Loucy (cell line): ENCODE results near the gene ZNF385D.
"Not testable (repeated sequence)": the region's sequence is repeated elsewhere in the genome, so short reads cannot be mapped to it uniquely, and the experiment has no call there.

Experiments
- EZH2phosphoT487 ChIP-seq: fragments of 200-600 bp; IDR thresholded peaks from 2 replicates; pipeline ENCODE4 v1.6.1; 2018; ENCODE audit warnings: antibody characterized with exemption, mild to moderate bottlenecking, moderate library complexity, borderline replicate concordance
- TF ChIP-seq, protein P1 (sequence below): fragments of 200-600 bp; sonication (generic); conservative IDR thresholded peaks from 2 replicates; pipeline ENCODE4 v1.5.1; 2014; ENCODE audit warnings: mild to moderate bottlenecking, antibody characterized with exemption, low read length

GRCh38 chr3:21387142-21387826, 363.7 kb downstream of the ZNF385D start:
- TF ChIP-seq, protein P1, sequence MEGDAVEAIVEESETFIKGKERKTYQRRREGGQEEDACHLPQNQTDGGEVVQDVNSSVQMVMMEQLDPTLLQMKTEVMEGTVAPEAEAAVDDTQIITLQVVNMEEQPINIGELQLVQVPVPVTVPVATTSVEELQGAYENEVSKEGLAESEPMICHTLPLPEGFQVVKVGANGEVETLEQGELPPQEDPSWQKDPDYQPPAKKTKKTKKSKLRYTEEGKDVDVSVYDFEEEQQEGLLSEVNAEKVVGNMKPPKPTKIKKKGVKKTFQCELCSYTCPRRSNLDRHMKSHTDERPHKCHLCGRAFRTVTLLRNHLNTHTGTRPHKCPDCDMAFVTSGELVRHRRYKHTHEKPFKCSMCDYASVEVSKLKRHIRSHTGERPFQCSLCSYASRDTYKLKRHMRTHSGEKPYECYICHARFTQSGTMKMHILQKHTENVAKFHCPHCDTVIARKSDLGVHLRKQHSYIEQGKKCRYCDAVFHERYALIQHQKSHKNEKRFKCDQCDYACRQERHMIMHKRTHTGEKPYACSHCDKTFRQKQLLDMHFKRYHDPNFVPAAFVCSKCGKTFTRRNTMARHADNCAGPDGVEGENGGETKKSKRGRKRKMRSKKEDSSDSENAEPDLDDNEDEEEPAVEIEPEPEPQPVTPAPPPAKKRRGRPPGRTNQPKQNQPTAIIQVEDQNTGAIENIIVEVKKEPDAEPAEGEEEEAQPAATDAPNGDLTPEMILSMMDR = not testable (repeated sequence)
- TF ChIP-seq EZH2phosphoT487 = not testable (repeated sequence)
